Ramos (cell line): ENCODE data around the gene REV3L.
"Not testable (repeated sequence)": the region's sequence is repeated elsewhere in the genome, so short reads cannot be mapped to it uniquely, and the experiment has no call there.

Experiments
- in situ Hi-C: fragments of 300-500 bp; cut with MboI; formaldehyde crosslinking; loops from one replicate; pipeline ENCODE4 v1.14.3; 2022; ENCODE audit warnings: low sequenced_read_pairs; ENCODE audit not compliant: unreplicated experiment

The REV3L gene

GRCh38 chr6:111494951-111495635, 12.1 kb upstream of the REV3L start:
- in situ Hi-C loops = no loop called here

GRCh38 chr6:111492499-111492898, 9.5 kb upstream of the REV3L start:
- in situ Hi-C loops = no loop called here

GRCh38 chr6:111490067-111490466, 7.0 kb upstream of the REV3L start:
- in situ Hi-C loops = no loop called here

- in situ Hi-C loops = no loop called here
Measured at GRCh38 chr6:111487661-111488060, 4.6 kb upstream of the REV3L start.

- in situ Hi-C loops = no loop called here
Measured at GRCh38 chr6:111486921-111487320, 3.9 kb upstream of the REV3L start.

GRCh38 chr6:111486475-111486874, 3.5 kb upstream of the REV3L start:
- in situ Hi-C loops = no loop called here

GRCh38 chr6:111485342-111485741, 2.3 kb upstream of the REV3L start:
- in situ Hi-C loops = no loop called here

- in situ Hi-C loops = no loop called here
Measured at GRCh38 chr6:111484633-111484930, 1.6 kb upstream of the REV3L start.

GRCh38 chr6:111483736-111484632, 966 bp upstream of the REV3L start:
- in situ Hi-C loops = no loop called here

- in situ Hi-C loops = no loop called here
Measured at GRCh38 chr6:111482188-111482958, 645 bp downstream of the REV3L start.

GRCh38 chr6:111481836-111482187, 1.2 kb downstream of the REV3L start:
- in situ Hi-C loops = no loop called here

GRCh38 chr6:111480988-111481822, 1.8 kb downstream of the REV3L start:
- in situ Hi-C loops = no loop called here

- in situ Hi-C loops = no loop called here
Measured at GRCh38 chr6:111478749-111479148, 4.3 kb downstream of the REV3L start.

GRCh38 chr6:111478064-111478476, 4.9 kb downstream of the REV3L start:
- in situ Hi-C loops = no loop called here

GRCh38 chr6:111477481-111477938, 5.5 kb downstream of the REV3L start:
- in situ Hi-C loops = no loop called here

- in situ Hi-C loops = not testable (repeated sequence)
Measured at GRCh38 chr6:111476061-111476460, 7.0 kb downstream of the REV3L start.

GRCh38 chr6:111474771-111475170, 8.2 kb downstream of the REV3L start:
- in situ Hi-C loops = no loop called here

GRCh38 chr6:111474106-111474505, 8.9 kb downstream of the REV3L start:
- in situ Hi-C loops = no loop called here

- in situ Hi-C loops = no loop called here
Measured at GRCh38 chr6:111472933-111473435, 10.0 kb downstream of the REV3L start.

GRCh38 chr6:111471958-111472357, 11.1 kb downstream of the REV3L start:
- in situ Hi-C loops = no loop called here
